BJ (cell line): ENCODE results near the gene BAIAP2. TPM values are rescaled to one million over a fixed set of nuclear protein-coding genes. Genes with fewer than 3 reads are reported as not detected.

ENCODE experiments used
- CTCF ChIA-PET: fragments of 350-600 bp; formaldehyde crosslinking; extraction: SDS; loops from one replicate; lab custom pipeline; 2021; ENCODE audit warnings: antibody characterized with exemption, inconsistent platforms; lab: Yijun Ruan, JAX
- POLR2A ChIA-PET: fragments of 300-600 bp; sonication (Branson Sonifier 250); formaldehyde crosslinking; extraction: SDS; loops from one replicate; lab custom pipeline; 2021; ENCODE audit warnings: antibody characterized with exemption; lab: Charles Lee
- DNase-seq: peaks from one replicate; pipeline ENCODE4 v3.0.0-alpha.2; 2011; ENCODE audit warnings: low read depth
- H3K27me3 ChIP-seq: 2 replicates; pipeline ENCODE4 v1.6.0; 2011; ENCODE audit warnings: low read length; ENCODE audit not compliant: control insufficient read depth, insufficient read depth
- H3K36me3 ChIP-seq: 2 replicates; pipeline ENCODE4 v1.5.1; 2011; ENCODE audit warnings: low read length; ENCODE audit not compliant: control insufficient read depth, insufficient read depth
- H3K4me3 ChIP-seq: 2 replicates; pipeline ENCODE4 v1.5.1; 2011; ENCODE audit warnings: low read depth, mild to moderate bottlenecking, control low read depth, low read length
- polyA plus RNA-seq: library from polyadenylated mRNA; depleted of rRNA; stranded (reverse); fragments of >200 nt; gene quantifications from 2 replicates; pipeline ENCODE4 v1.2.3, GENCODE V29; 2011
- TF ChIP-seq, protein P1 (sequence below): IDR thresholded peaks from 2 replicates; pipeline ENCODE4 v1.5.1; 2011; ENCODE audit warnings: low read depth, mild to moderate bottlenecking, control low read depth, inconsistent platforms, low read length, moderate library complexity; ENCODE audit not compliant: insufficient read depth

BAIAP2 gene
- polyA plus RNA-seq, 1 experiment: 12.1 TPM

- no peak for DNase-seq
- CTCF ChIA-PET: no interaction called here
- POLR2A ChIA-PET: no interaction called here
- Histone ChIP-seq H3K27me3 (no peaks in the 10 kb centered on the region), H3K36me3 (no peaks in the 10 kb centered on the region), H3K4me3 (no peak overlapping the region)
- TF ChIP-seq, protein P1, sequence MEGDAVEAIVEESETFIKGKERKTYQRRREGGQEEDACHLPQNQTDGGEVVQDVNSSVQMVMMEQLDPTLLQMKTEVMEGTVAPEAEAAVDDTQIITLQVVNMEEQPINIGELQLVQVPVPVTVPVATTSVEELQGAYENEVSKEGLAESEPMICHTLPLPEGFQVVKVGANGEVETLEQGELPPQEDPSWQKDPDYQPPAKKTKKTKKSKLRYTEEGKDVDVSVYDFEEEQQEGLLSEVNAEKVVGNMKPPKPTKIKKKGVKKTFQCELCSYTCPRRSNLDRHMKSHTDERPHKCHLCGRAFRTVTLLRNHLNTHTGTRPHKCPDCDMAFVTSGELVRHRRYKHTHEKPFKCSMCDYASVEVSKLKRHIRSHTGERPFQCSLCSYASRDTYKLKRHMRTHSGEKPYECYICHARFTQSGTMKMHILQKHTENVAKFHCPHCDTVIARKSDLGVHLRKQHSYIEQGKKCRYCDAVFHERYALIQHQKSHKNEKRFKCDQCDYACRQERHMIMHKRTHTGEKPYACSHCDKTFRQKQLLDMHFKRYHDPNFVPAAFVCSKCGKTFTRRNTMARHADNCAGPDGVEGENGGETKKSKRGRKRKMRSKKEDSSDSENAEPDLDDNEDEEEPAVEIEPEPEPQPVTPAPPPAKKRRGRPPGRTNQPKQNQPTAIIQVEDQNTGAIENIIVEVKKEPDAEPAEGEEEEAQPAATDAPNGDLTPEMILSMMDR: no peak
These were observed 101.4 kb downstream of the BAIAP2 start for GRCh38 chr17:81136366-81136765.

DNA sequence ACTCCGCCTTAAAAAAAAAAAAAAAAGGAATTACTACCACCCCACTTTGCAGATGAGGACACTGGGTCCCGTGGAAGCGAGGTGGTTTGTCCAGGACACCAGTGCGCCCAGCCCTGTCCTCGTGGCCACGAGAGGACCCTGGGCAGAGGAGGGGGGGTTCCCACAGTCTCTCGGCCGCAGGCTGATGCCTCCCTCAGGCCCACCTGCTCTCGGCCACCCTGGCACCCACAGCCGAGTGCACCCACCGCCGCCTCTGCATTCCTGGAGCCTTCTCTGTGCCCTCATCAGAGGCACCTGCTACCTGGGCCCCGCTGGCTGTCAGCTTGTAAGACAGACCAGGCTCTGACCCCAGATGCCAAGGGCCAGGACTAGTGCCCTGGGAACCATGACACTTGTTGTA lies 102.3 kb downstream of the BAIAP2 start:
- ChIA-PET POLR2A (no interaction called here), CTCF (no interaction called here)
- DNase-seq: no peak
- no peak overlapping the region for H3K4me3 ChIP-seq
- no peaks in the 10 kb centered on the region for H3K27me3 ChIP-seq
- TF ChIP-seq, protein P1: no peak
- H3K36me3 ChIP-seq: no peaks in the 10 kb centered on the region

DNA sequence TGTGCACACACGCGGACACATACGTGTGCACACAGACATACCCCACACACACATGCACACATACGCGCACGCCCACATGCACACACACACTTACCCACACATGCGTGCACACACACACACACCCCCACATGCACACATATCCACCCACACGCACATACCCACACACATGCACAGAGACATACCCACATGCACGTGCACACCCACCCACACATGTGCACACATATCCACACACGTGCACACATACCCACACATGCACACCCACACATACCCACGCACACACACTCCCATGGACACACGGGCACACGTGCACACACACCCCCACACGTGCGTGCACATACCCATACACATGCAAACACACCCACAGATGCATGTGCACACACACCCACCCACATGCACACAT lies 103.1 kb downstream of the BAIAP2 start:
- no peaks in the 10 kb centered on the region for H3K36me3 ChIP-seq
- POLR2A ChIA-PET: no interaction called here
- TF ChIP-seq, protein P1: no peak
- H3K27me3 ChIP-seq: no peaks in the 10 kb centered on the region
- no peak overlapping the region for H3K4me3 ChIP-seq
- no peak for DNase-seq
- CTCF ChIA-PET: no interaction called here

DNA sequence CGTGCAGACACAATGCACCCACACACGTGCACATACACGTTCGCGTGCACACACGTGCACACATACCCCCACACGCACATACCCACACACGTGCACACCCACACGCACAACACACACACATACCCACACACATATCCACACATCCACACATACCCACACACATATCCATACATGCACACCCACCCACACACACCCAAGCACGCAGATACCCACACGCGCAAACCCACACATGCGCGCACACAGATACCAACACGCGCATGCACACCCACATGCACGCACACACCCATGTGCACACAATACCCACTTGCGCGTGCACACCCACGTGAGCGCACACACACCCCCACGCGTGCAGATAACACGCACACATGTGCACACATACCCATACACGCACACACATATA lies 103.5 kb downstream of the BAIAP2 start:
- Histone ChIP-seq H3K36me3 (no peaks in the 10 kb centered on the region), H3K4me3 (no peak overlapping the region), H3K27me3 (no peaks in the 10 kb centered on the region)
- POLR2A ChIA-PET: no interaction called here
- DNase-seq: no peak
- TF ChIP-seq, protein P1: no peak
- CTCF ChIA-PET: no interaction called here

DNA sequence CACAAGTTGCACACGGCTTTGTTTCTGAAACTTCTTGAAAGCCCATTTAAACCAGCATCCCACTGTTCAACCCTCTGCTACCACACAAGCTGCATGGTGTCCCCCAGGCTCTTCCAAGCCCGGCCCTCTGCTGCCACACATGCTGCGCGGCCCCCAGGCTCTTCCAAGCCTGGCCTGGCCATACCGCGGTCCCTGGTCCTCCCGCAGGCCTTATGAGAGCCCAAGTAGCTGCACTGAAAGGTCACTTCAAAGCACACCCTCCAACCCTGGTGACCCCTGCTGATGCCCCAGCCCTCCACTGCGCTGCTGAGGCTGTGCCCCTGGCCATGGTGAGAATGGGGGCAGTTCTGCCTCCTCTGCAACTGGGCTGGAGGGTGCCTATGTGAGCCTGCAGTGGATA lies 104.5 kb downstream of the BAIAP2 start:
- ChIA-PET POLR2A (no interaction called here), CTCF (no interaction called here)
- Histone ChIP-seq H3K27me3 (no peaks in the 10 kb centered on the region), H3K36me3 (no peaks in the 10 kb centered on the region), H3K4me3 (no peak overlapping the region)
- TF ChIP-seq, protein P1: no peak
- no peak for DNase-seq
